ENCODE data around the gene RAI14.

RAI14 gene

GRCh38 chr5:34656001-34656699, at the start of gene RAI14:
Gene RAI14, plus strand, starts transcription at chr5:34656328. Its CDS starts 30,592 bp downstream, at chr5:34686920.
- DNase-seq, result peak; percentile 68

- DNase-seq, result no peak
These were observed 47.8 kb upstream of the RAI14 start for GRCh38 chr5:34608368-34608767.

- DNase-seq, result peak; percentile 61
These were observed 47.1 kb upstream of the RAI14 start for GRCh38 chr5:34608859-34609648.

- DNase-seq, result no peak
These were observed 46.1 kb upstream of the RAI14 start for GRCh38 chr5:34609951-34610441.

- no peak for DNase-seq
These were observed 45.6 kb upstream of the RAI14 start for GRCh38 chr5:34610546-34610945.

GRCh38 chr5:34611464-34612415, 44.4 kb upstream of the RAI14 start:
- no peak for DNase-seq

GRCh38 chr5:34616651-34617050, 39.5 kb upstream of the RAI14 start:
- DNase-seq, result no peak

- DNase-seq, result no peak
These were observed 37.6 kb upstream of the RAI14 start for GRCh38 chr5:34618371-34619065.

GRCh38 chr5:34620185-34620584, 35.9 kb upstream of the RAI14 start:
- DNase-seq, result no peak

- peak; percentile 8 for DNase-seq
These were observed 34.6 kb upstream of the RAI14 start for GRCh38 chr5:34621277-34622097.

- DNase-seq, result peak; percentile 27
These were observed 34.1 kb upstream of the RAI14 start for GRCh38 chr5:34622098-34622400.

- no peak for DNase-seq
These were observed 31.4 kb upstream of the RAI14 start for GRCh38 chr5:34624691-34625090.

- no peak for DNase-seq
These were observed 30.9 kb upstream of the RAI14 start for GRCh38 chr5:34625246-34625645.

- DNase-seq, result peak; percentile 72
These were observed 30.1 kb upstream of the RAI14 start for GRCh38 chr5:34626036-34626435.

GRCh38 chr5:34626751-34627150, 29.4 kb upstream of the RAI14 start:
- no peak for DNase-seq

- peak; percentile 10 for DNase-seq
These were observed 28.3 kb upstream of the RAI14 start for GRCh38 chr5:34627794-34628193.

- no peak for DNase-seq
These were observed 27.8 kb upstream of the RAI14 start for GRCh38 chr5:34628373-34628772.

- DNase-seq, result no peak
These were observed 25.5 kb upstream of the RAI14 start for GRCh38 chr5:34630596-34630995.

- no peak for DNase-seq
These were observed 23.2 kb upstream of the RAI14 start for GRCh38 chr5:34632807-34633422.

GRCh38 chr5:34639852-34640626, 16.1 kb upstream of the RAI14 start:
- no peak for DNase-seq
